Naive thymus-derived CD4-positive, alpha-beta T cell (primary cell): Measurements from ENCODE around the gene SCAPER. TPM values are rescaled to one million over a fixed set of nuclear protein-coding genes. Genes with fewer than 3 reads are reported as not detected.

Experiments used
- ATAC-seq: fragments of 150-1000 bp; cut with Tn5 transposase; 2 replicates; pipeline ENCODE4 v1.10.0; 2021; ENCODE audit warnings: mild to moderate bottlenecking, moderate library complexity
- CTCF ChIA-PET: fragments of 350-600 bp; sonication (Branson Sonifier 250); formaldehyde crosslinking; loops from one replicate; lab custom pipeline; 2021; ENCODE audit warnings: antibody characterized with exemption; lab: Charles Lee
- POLR2A ChIA-PET: fragments of 350-600 bp; sonication (Branson Sonifier 250); formaldehyde crosslinking; loops from one replicate; lab custom pipeline; 2021; ENCODE audit warnings: antibody characterized with exemption, inconsistent platforms; lab: Charles Lee
- DNase-seq, 9 donors: peaks; one replicate each; pipeline versions ENCODE4 v3.0.0 to v3.0.0-alpha.2; 2020 to 2022; ENCODE audit warnings: mixed read lengths in 1 of 9
- H3K27ac ChIP-seq: one replicate; pipeline ENCODE4 v1.7.0; 2013; ENCODE audit warnings: mild to moderate bottlenecking, low read depth, low read length, moderate library complexity
- H3K27me3 ChIP-seq, 2 donors: one replicate each; pipeline ENCODE4 v1.7.0; 2013; ENCODE audit warnings: low read length in 2 of 2, mild to moderate bottlenecking in 2 of 2, moderate library complexity in 2 of 2; ENCODE audit not compliant: control insufficient read depth in 2 of 2, insufficient read depth in 2 of 2
- H3K36me3 ChIP-seq, 3 experiments: 1 replicate in 2 of 3; 2 replicates in 1 of 3; pipeline ENCODE4 v1.7.0; 2013; ENCODE audit warnings: low read length in 3 of 3, mild to moderate bottlenecking in 3 of 3, moderate library complexity in 1 of 3; ENCODE audit not compliant: insufficient read depth in 3 of 3, control insufficient read depth in 2 of 3
- H3K4me1 ChIP-seq, 2 donors: one replicate each; pipeline ENCODE4 v1.7.0; 2013; ENCODE audit warnings: low read length in 2 of 2, mild to moderate bottlenecking in 2 of 2, moderate library complexity in 1 of 2; ENCODE audit not compliant: control insufficient read depth in 2 of 2, insufficient read depth in 2 of 2
- H3K4me3 ChIP-seq: 2 replicates; pipeline ENCODE4 v1.7.0; 2013; ENCODE audit warnings: mild to moderate bottlenecking, low read length
- H3K9me3 ChIP-seq, 3 experiments: 1 replicate in 2 of 3; 2 replicates in 1 of 3; pipeline ENCODE4 v1.7.0; 2013; ENCODE audit warnings: low read length in 3 of 3; ENCODE audit not compliant: control insufficient read depth in 2 of 3
- H3K27ac Mint-ChIP-seq, 9 donors: one replicate each; pipeline ENCODE4 v1.8.0; 2020 to 2022; ENCODE audit warnings: mixed read lengths in 9 of 9, mild to moderate bottlenecking in 8 of 9, moderate library complexity in 5 of 9, inconsistent platforms in 2 of 9
- H3K27me3 Mint-ChIP-seq, 5 donors: one replicate each; pipeline ENCODE4 v1.8.0; 2021 to 2022; ENCODE audit warnings: mixed read lengths in 5 of 5, mild to moderate bottlenecking in 1 of 5
- H3K36me3 Mint-ChIP-seq, 5 donors: one replicate each; pipeline ENCODE4 v1.8.0; 2020 to 2022; ENCODE audit warnings: mixed read lengths in 5 of 5, mild to moderate bottlenecking in 3 of 5, inconsistent platforms in 1 of 5
- H3K4me1 Mint-ChIP-seq, 7 donors: one replicate each; pipeline ENCODE4 v1.8.0; 2020 to 2022; ENCODE audit warnings: mixed read lengths in 7 of 7, mild to moderate bottlenecking in 3 of 7, inconsistent platforms in 1 of 7
- H3K4me3 Mint-ChIP-seq, 10 donors: one replicate each; pipeline ENCODE4 v1.8.0; 2020 to 2022; ENCODE audit warnings: mild to moderate bottlenecking in 10 of 10, mixed read lengths in 10 of 10, moderate library complexity in 6 of 10, inconsistent platforms in 2 of 10
- H3K9me3 Mint-ChIP-seq, 11 donors: one replicate each; pipeline ENCODE4 v1.8.0; 2020 to 2022; ENCODE audit warnings: mixed read lengths in 11 of 11, mild to moderate bottlenecking in 4 of 11, inconsistent platforms in 1 of 11, moderate library complexity in 1 of 11
- intact Hi-C, 2 donors: fragments of 100-400 bp; cut with micrococcal nuclease; formaldehyde crosslinking; loops; one replicate each; pipeline ENCODE4 v1.15.1; 2023
- polyA plus RNA-seq, 2 donors: library from polyadenylated mRNA; unstranded; fragments of 300-500 nt; fragmentation: Illumina TruSeq; gene quantifications; one replicate each; pipeline ENCODE4 v1.2.3, GENCODE V29; 2021
- total RNA-seq, 6 experiments: library from RNA in 5 of 6; stranded (reverse) in 5 of 6; gene quantifications; 1 replicate in 5 of 6; 2 replicates in 1 of 6; pipeline ENCODE4 v1.2.3 and lab custom pipeline; 2021 to 2026

The SCAPER gene
- total and polyA plus RNA-seq, 7 experiments from 2014 or later = 22.6 to 56.9 (median 48.8) TPM

GRCh38 chr15:76333720-76334437 lies 571.3 kb downstream of the SCAPER start:
- Mint-ChIP-seq H3K27ac (no peak overlapping the region), H3K4me3 (peak overlapping the region in 1 of 10 donors; percentile 12), H3K4me1 (peaks cover 26 to 35% (median 29%) of the 10 kb centered on the region in 7 donors), H3K27me3 (peaks cover 67 to 78% (median 73%) of the 10 kb centered on the region in 5 donors), H3K36me3 (peaks cover 0 to 10% (median 0%) of the 10 kb centered on the region in 5 donors), H3K9me3 (peaks cover 0 to 4% (median 0%) of the 10 kb centered on the region in 11 donors)
- intact Hi-C loops = no loop called here
- Histone ChIP-seq H3K27ac (no peak overlapping the region), H3K9me3 (no peaks in the 10 kb centered on the region), H3K4me3 (no peak overlapping the region), H3K4me1 (peaks cover 18 to 39% of the 10 kb centered on the region in 2 donors), H3K27me3 (peaks cover 1 to 28% of the 10 kb centered on the region in 2 donors), H3K36me3 (no peaks in the 10 kb centered on the region)
- ChIA-PET CTCF (no interaction called here), POLR2A (no interaction called here)
- DNase-seq = no peak
- ATAC-seq = no peak

DNA sequence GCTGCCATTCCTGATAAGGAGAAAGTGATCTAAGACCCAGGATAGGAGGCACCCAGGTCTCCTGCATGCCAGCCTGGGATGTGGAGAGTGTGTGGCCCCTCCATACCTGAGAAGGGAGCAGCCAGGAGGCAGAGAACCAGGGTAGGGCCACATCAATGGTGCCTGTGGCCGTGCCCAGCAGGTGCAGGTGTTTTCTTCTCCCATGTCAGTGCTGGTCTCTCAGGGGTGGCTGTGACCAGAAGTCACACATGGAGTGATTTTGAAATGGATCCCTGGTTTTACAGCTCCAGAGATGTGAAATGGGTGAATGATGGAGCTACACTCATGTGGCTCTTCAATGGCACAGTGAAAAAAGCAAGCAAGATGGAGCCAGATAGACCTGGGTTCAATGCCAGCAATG lies 571.8 kb downstream of the SCAPER start:
- CTCF ChIA-PET = no interaction called here
- Mint-ChIP-seq H3K9me3 (peaks cover 0 to 4% (median 0%) of the 10 kb centered on the region in 11 donors), H3K27ac (no peak overlapping the region), H3K36me3 (peaks cover 0 to 10% (median 0%) of the 10 kb centered on the region in 5 donors), H3K27me3 (peaks cover 63 to 78% (median 68%) of the 10 kb centered on the region in 5 donors), H3K4me3 (no peak overlapping the region), H3K4me1 (peaks cover 21 to 29% (median 25%) of the 10 kb centered on the region in 7 donors)
- Histone ChIP-seq H3K4me1 (peaks cover 18 to 33% of the 10 kb centered on the region in 2 donors), H3K27me3 (peaks cover 0 to 23% of the 10 kb centered on the region in 2 donors), H3K36me3 (no peaks in the 10 kb centered on the region), H3K4me3 (no peak overlapping the region), H3K27ac (no peak overlapping the region), H3K9me3 (no peaks in the 10 kb centered on the region)
- ATAC-seq (no peak), DNase-seq (no peak)
- intact Hi-C loops = no loop called here
- POLR2A ChIA-PET = interaction anchor here (0.6 kb wide), 1 partner anchor 11 kb away, joined by 3 read pairs; no protein-coding TSS in a partner anchor

- H3K27ac Mint-ChIP-seq = no peak overlapping the region
- Histone ChIP-seq H3K27me3 (peaks cover 0 to 19% of the 10 kb centered on the region in 2 donors), H3K27ac (no peak overlapping the region)
Observed at GRCh38 chr15:76332796-76333195, 572.3 kb downstream of the SCAPER start.

GRCh38 chr15:76330080-76330680 lies 575.0 kb downstream of the SCAPER start:
- intact Hi-C loops = no loop called here
- H3K4me3 Mint-ChIP-seq = no peak overlapping the region
- Histone ChIP-seq H3K27ac (no peak overlapping the region), H3K4me3 (no peak overlapping the region), H3K9me3 (no peaks in the 10 kb centered on the region), H3K27me3 (no peaks in the 10 kb centered on the region), H3K4me1 (peaks cover 0 to 3% of the 10 kb centered on the region in 2 donors), H3K36me3 (no peaks in the 10 kb centered on the region)
- peaks cover 0 to 5% (median 2%) of the 10 kb centered on the region in 7 donors for H3K4me1 Mint-ChIP-seq
- peaks cover 54 to 72% (median 59%) of the 10 kb centered on the region in 5 donors for H3K27me3 Mint-ChIP-seq
- H3K27ac Mint-ChIP-seq = no peak overlapping the region
- ATAC-seq (no peak), DNase-seq (no peak)
- CTCF ChIA-PET = no interaction called here
- no peaks in the 10 kb centered on the region for H3K36me3 Mint-ChIP-seq
- peaks cover 0 to 4% (median 0%) of the 10 kb centered on the region in 11 donors for H3K9me3 Mint-ChIP-seq
- POLR2A ChIA-PET = interaction anchor here (0.6 kb wide), 1 partner anchor 42 kb away, joined by 4 read pairs; no protein-coding TSS in a partner anchor

More at GRCh38 chr15:76332796-76333195, 572.3 kb downstream of the SCAPER start:
- no peaks in the 10 kb centered on the region for H3K9me3 ChIP-seq
- peaks cover 18 to 28% of the 10 kb centered on the region in 2 donors for H3K4me1 ChIP-seq
- Mint-ChIP-seq H3K4me1 (peaks cover 21 to 29% (median 25%) of the 10 kb centered on the region in 7 donors), H3K36me3 (peaks cover 0 to 10% (median 0%) of the 10 kb centered on the region in 5 donors), H3K9me3 (peaks cover 0 to 4% (median 0%) of the 10 kb centered on the region in 11 donors), H3K4me3 (no peak overlapping the region), H3K27me3 (peaks cover 67 to 82% (median 73%) of the 10 kb centered on the region in 5 donors)
- H3K36me3 ChIP-seq = no peaks in the 10 kb centered on the region
- ATAC-seq (no peak), DNase-seq (no peak)
- ChIA-PET CTCF (no interaction called here), POLR2A (interaction anchor here (0.6 kb wide), 1 partner anchor 12 kb away, joined by 3 read pairs; no protein-coding TSS in a partner anchor)
- no peak overlapping the region for H3K4me3 ChIP-seq
- intact Hi-C loops = no loop called here

DNA sequence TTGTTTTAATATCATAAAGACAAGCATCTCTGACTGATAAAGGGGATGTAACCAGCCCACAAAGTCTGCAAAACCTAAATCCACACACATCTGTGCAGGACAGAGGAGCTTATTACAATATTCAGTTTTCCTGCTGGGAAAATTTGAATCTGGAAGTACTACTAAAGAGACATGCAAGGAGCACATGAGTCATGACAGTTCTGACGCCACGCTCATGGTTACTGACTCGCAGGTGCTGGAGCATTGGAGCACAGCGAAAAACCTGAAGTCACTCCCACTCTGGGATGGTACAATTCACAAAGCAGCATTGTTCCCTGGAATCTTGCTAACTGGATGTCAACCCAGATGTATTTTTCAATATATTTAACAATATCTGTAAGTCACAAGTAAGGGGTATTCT lies 576.2 kb downstream of the SCAPER start:
- H3K27me3 Mint-ChIP-seq = peaks cover 50 to 64% (median 57%) of the 10 kb centered on the region in 5 donors
- POLR2A ChIA-PET = no interaction called here
- no peaks in the 10 kb centered on the region for H3K4me1 ChIP-seq
- H3K9me3 ChIP-seq = no peaks in the 10 kb centered on the region
- H3K27ac ChIP-seq = no peak overlapping the region
- H3K9me3 Mint-ChIP-seq = peaks cover 0 to 1% (median 0%) of the 10 kb centered on the region in 11 donors
- CTCF ChIA-PET = no interaction called here
- H3K27ac Mint-ChIP-seq = no peak overlapping the region
- no peaks in the 10 kb centered on the region for H3K27me3 ChIP-seq
- H3K36me3 ChIP-seq = no peaks in the 10 kb centered on the region
- ATAC-seq (no peak), DNase-seq (no peak)
- no peak overlapping the region for H3K4me3 Mint-ChIP-seq
- intact Hi-C loops = no loop called here
- no peaks in the 10 kb centered on the region for H3K36me3 Mint-ChIP-seq
- H3K4me3 ChIP-seq = no peak overlapping the region
- peaks cover 0 to under 1% (median 0%) of the 10 kb centered on the region in 7 donors for H3K4me1 Mint-ChIP-seq

- Mint-ChIP-seq H3K4me3 (no peak overlapping the region), H3K27ac (no peak overlapping the region), H3K4me1 (no peaks in the 10 kb centered on the region), H3K36me3 (no peaks in the 10 kb centered on the region), H3K27me3 (peaks cover 50 to 64% (median 60%) of the 10 kb centered on the region in 5 donors), H3K9me3 (peaks cover 0 to 1% (median 0%) of the 10 kb centered on the region in 11 donors)
- intact Hi-C loops = no loop called here
- CTCF ChIA-PET = no interaction called here
- Histone ChIP-seq H3K27me3 (no peaks in the 10 kb centered on the region), H3K36me3 (no peaks in the 10 kb centered on the region), H3K9me3 (no peaks in the 10 kb centered on the region), H3K4me1 (no peaks in the 10 kb centered on the region), H3K27ac (no peak overlapping the region), H3K4me3 (no peak overlapping the region)
- POLR2A ChIA-PET = no interaction called here
- DNase-seq (no peak), ATAC-seq (no peak)
Observed at GRCh38 chr15:76328106-76328696, 576.9 kb downstream of the SCAPER start.
